GM23338 (cell line): Measurements from ENCODE around the gene TMEM119. TPM values are rescaled to one million over a fixed set of nuclear protein-coding genes. Genes with fewer than 3 reads are reported as not detected.

Experiments
- ATAC-seq: fragments of 200-7000 bp; cut with Tn5 transposase; 3 replicates; pipeline ENCODE4 v1.9.1; 2020
- DNase-seq: peaks from one replicate; pipeline ENCODE4 v3.0.0-alpha.2; 2015; ENCODE audit warnings: low spot score
- H2AFZ ChIP-seq: fragments of 200-600 bp; sonication (generic); 2 replicates; pipeline ENCODE4 v1.8.0; 2016; ENCODE audit warnings: antibody characterized with exemption, mild to moderate bottlenecking, moderate library complexity
- H3F3A ChIP-seq: fragments of 200-600 bp; sonication (generic); replicated peaks from 2 replicates; pipeline ENCODE4 v1.8.0; 2017; ENCODE audit warnings: antibody characterized with exemption, mixed run types, low read depth
- H3K27ac ChIP-seq: fragments of 200-600 bp; sonication (generic); 2 replicates; pipeline ENCODE4 v1.6.1; 2016; ENCODE audit warnings: low read depth
- H3K27me3 ChIP-seq: fragments of 200-600 bp; sonication (generic); 2 replicates; pipeline ENCODE4 v1.8.0; 2016; ENCODE audit warnings: mild to moderate bottlenecking, mixed run types, moderate library complexity; ENCODE audit not compliant: insufficient read depth
- H3K36me3 ChIP-seq: fragments of 200-600 bp; sonication (generic); 2 replicates; pipeline ENCODE4 v1.8.0; 2016; ENCODE audit warnings: mild to moderate bottlenecking; ENCODE audit not compliant: insufficient read depth
- H3K4me1 ChIP-seq: fragments of 200-600 bp; sonication (generic); 2 replicates; pipeline ENCODE4 v1.8.0; 2016; ENCODE audit warnings: mild to moderate bottlenecking, moderate library complexity; ENCODE audit not compliant: insufficient read depth
- H3K4me2 ChIP-seq: fragments of 200-600 bp; sonication (generic); 2 replicates; pipeline ENCODE4 v1.7.1; 2017; ENCODE audit warnings: mixed run types
- H3K4me3 ChIP-seq: fragments of 200-600 bp; sonication (generic); 2 replicates; pipeline ENCODE4 v1.6.1; 2016; ENCODE audit warnings: mixed run types
- H3K79me2 ChIP-seq: fragments of 200-600 bp; sonication (generic); replicated peaks from 2 replicates; pipeline ENCODE4 v1.8.0; 2017; ENCODE audit warnings: mild to moderate bottlenecking; ENCODE audit not compliant: insufficient read depth
- H3K9me2 ChIP-seq: fragments of 200-600 bp; sonication (generic); 2 replicates; pipeline ENCODE4 v1.8.0; 2017; ENCODE audit not compliant: insufficient read depth
- H4K20me1 ChIP-seq: fragments of 200-600 bp; sonication (generic); replicated peaks from 2 replicates; pipeline ENCODE4 v1.8.0; 2017; ENCODE audit warnings: mild to moderate bottlenecking; ENCODE audit not compliant: insufficient read depth
- H3K27ac Mint-ChIP-seq: 2 replicates; pipeline ENCODE4 v1.8.0; 2020; ENCODE audit warnings: inconsistent platforms, mild to moderate bottlenecking, moderate library complexity, mixed read lengths
- H3K27me3 Mint-ChIP-seq: 3 replicates; pipeline ENCODE4 v1.8.0; 2022; ENCODE audit warnings: low read depth, mild to moderate bottlenecking, moderate library complexity, mixed read lengths, inconsistent platforms; ENCODE audit not compliant: insufficient read depth, poor library complexity
- H3K36me3 Mint-ChIP-seq: 3 replicates; pipeline ENCODE4 v1.8.0; 2021; ENCODE audit warnings: low read depth, mild to moderate bottlenecking, inconsistent platforms, moderate library complexity, mixed read lengths
- H3K4me1 Mint-ChIP-seq: 3 replicates; pipeline ENCODE4 v1.8.0; 2020; ENCODE audit warnings: mild to moderate bottlenecking, inconsistent platforms, mixed read lengths
- H3K4me3 Mint-ChIP-seq: 3 replicates; pipeline ENCODE4 v1.8.0; 2021; ENCODE audit warnings: moderate library complexity, mild to moderate bottlenecking, inconsistent platforms, mixed read lengths
- H3K9me3 Mint-ChIP-seq: 3 replicates; pipeline ENCODE4 v1.8.0; 2020; ENCODE audit warnings: moderate library complexity, mild to moderate bottlenecking, inconsistent platforms, mixed read lengths
- CREB1 ChIP-seq: fragments of 250-450 bp; sonication (Bioruptor Pico); IDR thresholded peaks from 2 replicates; pipeline ENCODE4 v1.5.0; 2020; ENCODE audit warnings: low read depth, mild to moderate bottlenecking, moderate library complexity
- CTCF ChIP-seq, 2 experiments: fragments of 200-600 bp in 1 of 2; sonication (generic) in 1 of 2; conservative IDR thresholded peaks; 2 replicates each; pipeline versions ENCODE4 v1.5.1 to v1.6.1; 2016 to 2017; ENCODE audit warnings: antibody characterized with exemption in 2 of 2, low read depth in 2 of 2, mild to moderate bottlenecking in 2 of 2, moderate library complexity in 1 of 2
- ETS1 ChIP-seq: IDR thresholded peaks from 2 replicates; pipeline ENCODE4 v1.6.1; 2016; ENCODE audit warnings: antibody characterized with exemption
- EZH2phosphoT487 ChIP-seq: fragments of 200-600 bp; sonication (generic); IDR thresholded peaks from one replicate; pipeline ENCODE4 v1.8.1; 2018; ENCODE audit warnings: antibody characterized with exemption; ENCODE audit not compliant: unreplicated experiment
- NANOG ChIP-seq: IDR thresholded peaks from 2 replicates; pipeline ENCODE4 v1.6.1; 2016; ENCODE audit warnings: antibody characterized with exemption, borderline replicate concordance
- ZNF331 ChIP-seq: fragments of 250-450 bp; sonication (Bioruptor Pico); IDR thresholded peaks from 2 replicates; pipeline ENCODE4 v1.5.0; 2020; ENCODE audit warnings: low read depth, mild to moderate bottlenecking, moderate library complexity
- ZNF462 ChIP-seq: fragments of 250-450 bp; sonication (Bioruptor Pico); IDR thresholded peaks from 2 replicates; pipeline ENCODE4 v1.5.0; 2020; ENCODE audit warnings: mild to moderate bottlenecking, moderate library complexity
- polyA plus RNA-seq: library from polyadenylated mRNA; unstranded; fragments of >200 nt; fragmentation: Nextera tagmentation; extraction: Ambion mirVana; gene quantifications from 2 replicates; pipeline ENCODE4 v1.2.1, GENCODE V29; 2016
- total RNA-seq: library from RNA; depleted of rRNA; stranded (reverse); fragments of >200 nt; shearing (Covaris generic); gene quantifications from 2 replicates; pipeline ENCODE4 v1.2.3, GENCODE V29; 2014

TMEM119 gene
- total and polyA plus RNA-seq, 2 experiments from 2014 or later: 0.06 to 0.07 TPM

DNA sequence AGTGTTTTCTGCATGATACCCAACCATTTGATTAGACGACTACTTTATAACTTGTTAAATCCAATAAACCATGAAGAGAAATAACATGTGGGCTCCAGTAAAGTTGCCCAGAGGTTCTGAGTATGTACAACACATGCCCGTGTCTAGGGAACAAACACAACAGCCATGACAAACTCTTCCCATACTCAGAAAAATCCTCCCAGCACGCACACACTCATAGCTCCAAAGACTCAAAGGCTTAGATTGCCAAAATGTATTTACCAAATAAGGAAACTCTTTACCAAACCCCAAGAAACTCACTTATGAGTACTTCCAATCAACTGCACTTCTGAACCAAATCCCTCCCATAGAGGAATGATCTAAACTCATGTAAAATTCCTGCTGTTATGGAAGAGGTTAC lies 54.2 kb downstream of the TMEM119 start:
- H3K27me3 Mint-ChIP-seq: no peaks in the 10 kb centered on the region
- H3K27ac Mint-ChIP-seq: no peak overlapping the region
- Histone ChIP-seq H3K4me1 (no peaks in the 10 kb centered on the region), H3K4me2 (no peak overlapping the region), H3K4me3 (no peak overlapping the region), H3K79me2 (peaks cover 87% of the 10 kb centered on the region), H3K27me3 (no peaks in the 10 kb centered on the region), H3F3A (0 out of 2 replicates have a peak, but pooled peaks cover 2% of the 10 kb centered on the region), H3K36me3 (peaks cover 56% of the 10 kb centered on the region), H3K27ac (no peak overlapping the region), H3K9me2 (no peaks in the 10 kb centered on the region), H2AFZ (no peak overlapping the region), H4K20me1 (peaks cover 32% of the 10 kb centered on the region)
- no peaks in the 10 kb centered on the region for H3K4me1 Mint-ChIP-seq
- no peaks in the 10 kb centered on the region for H3K9me3 Mint-ChIP-seq
- no peak for TF ChIP-seq ETS1
- TF ChIP-seq EZH2phosphoT487: no peak
- TF ChIP-seq ZNF462 (CRISPR knock-in tag): no peak
- no peak for TF ChIP-seq CTCF (conservative IDR thresholded peaks at IDR 0.05; ENCODE audit: low read depth in 2 of 2)
- no peak for TF ChIP-seq CREB1 (CRISPR knock-in tag)
- TF ChIP-seq ZNF331 (CRISPR knock-in tag): no peak
- no peak for TF ChIP-seq NANOG
- peaks cover 66% of the 10 kb centered on the region for H3K36me3 Mint-ChIP-seq
- no peak overlapping the region for H3K4me3 Mint-ChIP-seq
- no peak for DNase-seq
- ATAC-seq: no peak
